AG09309 (cell line): ENCODE results near the gene CA10.

Source experiments
- DNase-seq: peaks from one replicate; pipeline ENCODE4 v3.0.0-alpha.2; 2010; ENCODE audit warnings: low read depth
- H3K4me3 ChIP-seq: 2 replicates; pipeline ENCODE4 v1.5.1; 2011; ENCODE audit warnings: mild to moderate bottlenecking, low read depth, low read length, moderate library complexity; ENCODE audit not compliant: control insufficient read depth
- CTCF ChIP-seq: IDR thresholded peaks from 2 replicates; pipeline ENCODE4 v1.5.1; 2011; ENCODE audit warnings: mild to moderate bottlenecking, low read depth, low read length, inconsistent platforms; ENCODE audit not compliant: insufficient read depth, control insufficient read depth; ENCODE audit errors: missing control alignments

Gene CA10

GRCh38 chr17:51954232-51954765 lies 204.2 kb downstream of the CA10 start:
- no peak overlapping the region for H3K4me3 ChIP-seq
- no peak for DNase-seq
- TF ChIP-seq CTCF, result no peak

GRCh38 chr17:51951741-51952140 lies 206.8 kb downstream of the CA10 start:
- no peak overlapping the region for H3K4me3 ChIP-seq
- no peak for DNase-seq
- no peak for TF ChIP-seq CTCF

- H3K4me3 ChIP-seq, result no peak overlapping the region
- no peak for DNase-seq
- TF ChIP-seq CTCF, result no peak
Measured at GRCh38 chr17:51948128-51948527, 210.4 kb downstream of the CA10 start.

- DNase-seq, result no peak
- no peak overlapping the region for H3K4me3 ChIP-seq
- no peak for TF ChIP-seq CTCF
Measured at GRCh38 chr17:51947160-51947735, 211.3 kb downstream of the CA10 start.

GRCh38 chr17:51946311-51946710 lies 212.2 kb downstream of the CA10 start:
- no peak for TF ChIP-seq CTCF
- H3K4me3 ChIP-seq, result no peak overlapping the region
- DNase-seq, result no peak

GRCh38 chr17:51941272-51941671 lies 217.2 kb downstream of the CA10 start:
- DNase-seq, result no peak
- TF ChIP-seq CTCF, result no peak
- no peak overlapping the region for H3K4me3 ChIP-seq
